HS-27A (cell line): ENCODE measurements around the gene DCAF5.
"Not testable (repeated sequence)": the region's sequence is repeated elsewhere in the genome, so short reads cannot be mapped to it uniquely, and the experiment has no call there.

Source experiments
- DNase-seq: peaks from one replicate; pipeline ENCODE4 v3.0.0-alpha.2; 2012; ENCODE audit warnings: low read depth, missing footprints

The DCAF5 gene

DNA sequence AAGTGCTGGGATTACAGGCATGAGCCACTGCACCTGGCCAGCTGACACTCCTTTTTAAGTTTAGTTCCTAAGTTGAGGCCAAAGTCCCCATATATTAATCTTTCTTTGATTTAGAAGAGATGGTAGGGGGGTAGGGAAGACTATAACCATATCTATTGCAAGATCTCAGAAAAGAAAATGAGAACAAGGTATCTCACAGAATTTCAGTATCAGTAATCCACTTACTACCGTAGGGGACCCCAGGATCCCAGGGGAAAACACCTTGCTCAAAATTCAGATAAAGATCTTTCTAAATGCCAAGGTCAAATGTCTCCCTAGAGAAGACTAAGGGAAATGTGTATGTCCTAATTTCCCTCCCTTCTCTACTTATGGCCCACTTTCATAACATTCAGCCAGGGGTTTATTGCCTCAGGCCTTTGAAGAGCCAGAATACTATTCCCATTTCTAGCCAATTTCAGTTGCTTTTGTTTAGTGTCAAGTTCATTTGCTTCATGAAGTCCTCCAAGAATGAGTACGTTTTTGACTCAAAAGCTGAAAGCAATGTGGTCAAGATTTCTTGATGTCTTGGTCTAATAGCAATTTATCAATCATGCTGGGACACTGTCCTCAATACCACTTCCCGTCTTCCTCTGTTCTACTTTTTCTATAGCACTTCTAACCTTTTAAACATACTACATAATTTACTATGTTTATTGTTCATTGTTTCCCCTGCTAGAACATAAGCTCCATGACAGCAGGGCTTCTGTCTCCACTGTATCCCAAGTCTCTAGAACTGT lies 86.3 kb downstream of the DCAF5 start:
- DNase-seq = no peak

DNA sequence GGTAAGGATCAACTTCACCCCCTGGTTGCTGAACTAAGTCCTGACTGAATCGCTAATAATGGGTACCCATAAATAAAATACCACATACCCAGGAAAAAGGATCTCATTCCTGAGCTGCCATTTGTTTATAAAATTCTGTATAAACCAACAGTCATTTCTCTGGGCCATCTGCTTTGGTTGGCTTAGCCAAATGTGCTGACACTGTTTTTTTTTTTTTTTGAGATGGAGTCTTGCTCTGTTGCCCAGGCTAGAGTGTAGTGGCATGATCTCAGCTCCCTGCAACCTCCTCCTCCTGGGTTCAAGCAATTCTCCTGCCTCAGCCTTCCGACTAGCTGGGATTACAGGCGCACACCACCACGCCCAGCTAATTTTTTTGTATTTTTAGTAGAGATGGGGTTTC lies 87.0 kb downstream of the DCAF5 start:
- DNase-seq = not testable (repeated sequence)

DNA sequence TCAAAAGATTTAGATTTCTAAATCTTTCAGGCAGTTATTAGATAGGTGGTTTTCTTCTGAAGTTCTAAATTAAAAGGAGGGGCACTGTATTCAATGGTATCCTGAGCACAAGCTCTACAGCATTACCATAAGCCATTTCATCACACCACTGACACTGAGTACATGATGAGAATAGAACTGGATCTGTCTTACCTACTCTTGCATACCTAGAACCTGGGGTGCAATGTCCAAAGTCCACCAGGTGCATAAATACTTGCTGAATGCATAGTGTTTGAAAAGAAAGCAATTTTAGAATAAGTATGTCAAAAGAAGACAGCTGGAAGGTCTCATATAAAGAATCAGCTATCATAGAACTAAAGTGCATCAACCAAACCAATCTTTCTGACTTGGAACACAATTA lies 88.3 kb downstream of the DCAF5 start:
- DNase-seq = no peak

DNA sequence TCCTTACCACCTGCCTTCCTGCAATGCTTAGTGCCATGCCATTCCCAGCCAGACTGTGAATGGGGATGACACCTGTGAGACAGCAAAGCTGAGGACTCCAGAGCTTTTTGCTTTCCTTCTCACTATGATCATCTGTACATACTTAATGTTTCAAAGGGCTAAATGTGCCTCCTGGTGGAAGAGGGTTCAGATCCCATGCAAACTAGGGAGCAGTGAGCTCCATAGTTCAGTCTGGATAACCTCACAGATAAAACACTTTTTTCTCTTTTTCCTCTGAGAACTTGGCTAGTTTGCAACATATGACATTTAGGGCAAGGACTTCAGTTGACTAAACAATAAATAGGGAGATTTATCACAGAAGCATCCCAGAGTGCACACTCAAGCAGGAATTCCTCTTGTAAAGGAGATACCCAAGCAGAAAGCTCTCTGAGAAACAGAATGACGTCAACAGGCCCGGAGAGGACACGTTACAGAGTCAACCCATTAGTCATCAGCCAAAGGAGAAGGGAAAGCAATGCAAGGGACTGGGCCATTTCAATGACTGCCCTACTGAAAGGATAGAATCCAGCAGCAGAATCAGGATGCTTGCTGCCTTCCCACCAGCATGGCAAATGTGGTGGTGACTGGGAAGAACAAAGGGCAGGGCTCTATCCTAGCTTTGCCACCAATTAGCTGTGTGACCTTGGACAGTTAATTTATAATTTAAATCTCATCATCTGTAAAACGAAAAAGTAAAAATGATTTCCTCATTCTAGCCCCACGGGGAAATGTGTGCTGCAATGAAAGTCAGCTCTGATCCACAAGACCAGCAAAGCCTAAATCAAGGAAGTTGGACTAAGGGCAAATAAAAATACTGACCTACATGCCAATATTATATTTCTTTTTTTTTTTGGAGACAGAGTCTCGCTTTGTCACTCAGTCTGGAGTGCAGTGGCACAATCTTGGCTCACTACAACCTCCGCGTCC lies 93.0 kb downstream of the DCAF5 start:
- DNase-seq = peak; percentile 78

DNA sequence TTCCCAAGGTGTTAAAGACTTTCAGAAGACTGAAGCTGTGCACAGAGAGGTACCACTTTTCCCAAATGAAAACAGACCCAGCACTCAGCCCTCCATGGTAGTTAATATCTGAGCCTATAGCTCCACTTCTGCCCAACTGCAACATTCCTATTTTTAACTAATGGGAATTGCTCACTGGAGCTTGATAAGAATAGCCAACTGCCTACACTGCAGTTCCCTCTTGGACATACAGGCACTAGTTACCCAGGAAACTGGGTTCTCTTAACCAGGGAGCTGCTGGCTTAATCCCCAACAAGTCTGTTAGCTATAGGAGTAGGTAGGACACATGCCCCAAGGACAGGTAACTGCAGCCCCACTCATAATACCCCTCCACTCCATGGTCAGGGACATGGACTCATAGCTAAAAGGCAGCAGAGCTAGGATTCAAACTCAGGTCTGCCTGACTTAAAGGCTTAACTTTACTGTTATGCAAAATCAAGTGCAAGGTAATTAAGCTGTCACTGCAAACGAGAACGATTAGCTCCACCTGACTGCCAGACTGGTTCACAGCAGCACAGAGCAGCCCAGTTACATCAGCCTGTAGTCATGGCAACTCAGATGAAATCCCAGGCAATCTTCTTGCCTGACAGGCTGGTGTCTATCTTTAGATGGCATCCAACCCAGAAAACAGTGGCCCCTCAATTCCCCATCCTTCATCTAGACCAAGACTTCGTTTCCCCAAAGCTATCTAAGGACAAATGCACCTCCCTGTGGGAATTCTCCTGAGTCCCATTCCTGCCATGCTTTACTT lies 96.7 kb downstream of the DCAF5 start:
- DNase-seq = no peak

DNA sequence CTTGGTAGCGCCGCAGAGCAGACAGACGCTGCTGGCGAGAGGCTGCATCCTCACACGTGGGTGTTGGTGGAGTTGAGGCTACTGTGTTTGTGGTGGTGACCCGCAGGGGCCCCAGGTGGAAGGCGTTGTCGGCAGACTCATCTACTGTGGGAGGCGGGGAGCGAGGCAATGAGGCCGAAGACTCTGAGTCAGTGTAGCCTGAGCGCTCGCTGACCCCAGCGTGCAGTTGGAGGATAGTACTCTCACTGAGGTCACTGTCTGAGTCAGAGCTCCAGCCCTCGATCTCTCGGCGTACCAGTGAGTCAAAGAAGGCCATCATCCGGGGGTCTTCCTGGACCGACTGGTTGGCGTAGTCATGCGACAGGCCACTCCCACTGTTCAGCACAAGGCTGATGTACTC lies 97.8 kb downstream of the DCAF5 start:
- DNase-seq = no peak

DNA sequence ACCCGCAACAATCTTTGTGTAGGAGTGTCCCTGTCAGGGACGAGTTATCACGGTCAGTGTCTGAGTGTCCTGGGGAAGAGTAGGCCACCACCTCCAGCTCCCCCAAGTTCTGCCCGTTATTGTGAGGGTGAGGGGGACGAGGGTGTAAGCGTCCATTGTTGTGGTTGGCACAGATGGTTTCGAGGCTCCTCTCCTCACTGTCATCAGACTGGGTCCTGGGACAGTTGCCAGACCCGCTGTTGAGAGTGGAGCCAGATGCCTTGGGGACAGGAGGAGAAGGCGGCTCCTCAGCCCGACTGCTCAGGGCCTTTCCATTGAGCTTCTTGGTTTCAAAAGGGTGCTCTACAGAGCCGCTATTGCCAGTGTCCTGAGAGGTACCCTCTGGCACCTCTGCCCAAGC lies 98.9 kb downstream of the DCAF5 start:
- DNase-seq = no peak

DNA sequence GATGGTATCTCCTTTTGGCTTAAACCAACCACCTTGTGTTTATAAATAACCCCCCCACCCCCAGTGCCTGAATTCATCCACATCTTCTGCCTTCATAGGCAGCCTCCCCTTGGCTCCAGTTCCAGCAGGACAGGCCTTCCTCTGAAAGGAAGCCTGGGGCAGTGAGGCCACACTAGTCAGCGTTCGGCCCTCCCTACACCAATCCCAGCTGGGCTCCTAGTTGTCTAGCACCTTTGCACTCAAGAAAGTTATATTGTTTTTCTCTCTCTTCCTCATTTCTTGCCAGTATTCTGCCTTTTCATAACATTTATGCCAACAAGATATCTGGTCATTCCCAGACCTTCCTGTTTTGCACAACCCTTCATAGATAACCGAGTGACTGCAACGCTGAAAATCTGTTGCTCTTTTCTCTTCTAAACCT lies 100.7 kb downstream of the DCAF5 start:
- DNase-seq = no peak

DNA sequence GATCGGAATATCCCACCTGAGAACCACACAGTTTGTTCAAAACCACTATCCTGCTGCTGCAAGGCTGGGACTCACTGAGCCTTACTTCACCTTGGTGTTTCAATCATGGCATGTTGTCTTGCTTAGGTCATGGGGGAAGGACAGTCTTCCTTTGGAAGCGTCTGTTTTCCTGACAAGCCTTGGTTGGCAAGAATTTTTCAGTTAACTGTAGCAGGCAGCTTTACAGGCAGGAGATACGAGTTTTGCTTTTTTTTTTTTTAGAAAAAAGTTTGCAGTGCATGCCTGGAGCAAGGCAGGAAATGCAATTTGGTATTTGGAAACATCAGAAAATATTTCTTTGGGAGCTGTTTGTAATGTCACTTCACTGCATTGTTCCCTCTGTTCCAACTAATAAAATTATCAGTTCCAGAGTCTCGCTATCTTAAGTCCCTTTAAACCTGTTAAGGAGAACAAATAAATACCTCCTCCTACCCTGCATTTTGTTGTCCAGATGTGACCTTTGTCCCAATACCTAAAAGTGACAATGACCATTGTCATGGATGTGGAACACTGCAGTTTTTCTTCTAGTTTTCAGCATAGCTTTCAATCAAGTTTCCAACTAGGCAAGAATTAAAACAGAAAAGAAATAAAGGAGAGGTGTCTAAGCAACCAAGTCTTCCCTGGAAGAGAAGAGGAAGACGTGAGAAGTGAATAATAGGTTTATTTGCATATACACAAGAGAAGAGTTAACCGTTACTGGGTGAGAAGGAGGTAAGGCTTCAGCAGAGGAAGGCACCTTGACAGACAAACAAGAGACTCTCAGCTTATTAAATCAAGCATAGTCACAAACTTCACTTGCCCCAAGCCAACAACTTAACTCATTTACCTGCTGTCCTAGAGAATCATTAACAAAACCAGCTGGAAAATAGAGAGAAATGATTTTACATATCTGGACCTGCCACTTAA lies 102.4 kb downstream of the DCAF5 start:
- no peak for DNase-seq

DNA sequence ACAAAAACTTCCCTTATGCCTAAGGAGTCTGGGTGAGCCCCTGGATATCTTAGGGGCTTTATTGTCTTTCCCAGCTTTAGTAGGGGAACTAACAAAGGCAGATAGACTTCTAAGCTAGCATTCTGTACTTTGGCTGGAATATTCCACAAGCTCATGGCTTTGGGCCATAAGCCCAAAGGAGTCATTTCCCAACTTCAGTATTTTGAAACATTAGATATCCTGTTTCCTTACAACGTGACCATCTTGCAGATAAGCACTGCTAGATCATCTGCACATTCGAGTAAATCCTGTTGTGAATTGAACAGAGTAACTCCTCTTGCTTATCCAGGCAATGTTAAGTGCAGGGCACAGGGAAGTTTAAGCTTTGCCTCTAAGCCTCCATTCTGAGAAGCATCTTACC lies 103.2 kb downstream of the DCAF5 start:
- no peak for DNase-seq

DNA sequence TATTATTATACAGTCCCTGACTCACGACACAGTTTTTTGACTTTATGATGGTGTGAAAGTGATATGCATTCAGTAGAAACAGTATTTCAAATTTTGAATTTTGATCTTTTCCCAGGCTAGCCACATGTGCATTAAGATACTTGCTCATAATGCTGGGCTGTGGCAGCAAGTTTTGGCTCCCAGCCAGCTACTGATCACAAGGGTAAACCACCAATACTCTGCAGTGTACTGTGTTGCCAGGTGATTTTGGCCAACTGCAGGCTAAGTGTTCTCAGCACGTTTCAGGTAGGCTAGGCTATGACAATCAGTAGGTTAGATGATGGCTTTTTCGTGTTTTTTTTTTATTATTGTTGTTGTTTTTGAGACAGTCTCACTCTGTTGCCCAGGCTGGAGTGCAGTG lies 104.5 kb downstream of the DCAF5 start:
- no peak for DNase-seq

DNA sequence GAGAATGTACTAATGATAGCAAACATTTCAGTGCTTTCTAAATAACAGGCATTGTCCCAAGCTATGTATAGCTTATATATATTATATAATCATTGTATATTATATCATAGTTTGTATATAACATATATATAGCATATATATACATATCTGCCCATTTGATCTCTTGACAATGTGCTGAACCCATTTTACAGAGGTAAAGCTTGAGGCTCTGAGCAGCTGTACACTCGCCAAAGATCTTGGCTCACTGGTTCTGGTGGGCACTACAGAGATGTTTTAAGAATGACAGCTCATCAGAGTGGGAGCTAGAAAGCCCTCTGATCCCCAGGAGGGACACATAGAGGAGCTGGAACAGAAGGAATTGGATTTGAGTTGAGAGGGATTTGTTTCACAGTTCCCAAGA lies 105.7 kb downstream of the DCAF5 start:
- DNase-seq = no peak

DNA sequence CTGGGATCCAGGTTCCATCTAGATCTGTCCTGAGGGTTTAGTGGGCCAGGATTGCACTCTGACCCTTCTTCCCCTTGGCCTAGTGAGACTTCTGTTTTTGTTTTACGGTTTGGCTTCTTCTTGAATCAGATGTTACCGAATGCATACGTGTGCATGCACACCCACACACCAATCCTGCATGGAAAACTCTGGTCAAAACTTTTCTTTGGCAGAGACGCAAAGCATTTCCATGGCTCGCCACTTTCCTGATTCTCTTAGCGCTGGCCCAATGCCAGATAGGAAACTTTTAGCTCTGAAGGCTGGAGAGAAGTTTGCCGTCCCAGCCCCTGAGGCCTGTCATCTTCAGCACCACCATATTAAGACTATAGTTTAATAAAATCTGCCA lies 106.5 kb downstream of the DCAF5 start:
- no peak for DNase-seq

DNA sequence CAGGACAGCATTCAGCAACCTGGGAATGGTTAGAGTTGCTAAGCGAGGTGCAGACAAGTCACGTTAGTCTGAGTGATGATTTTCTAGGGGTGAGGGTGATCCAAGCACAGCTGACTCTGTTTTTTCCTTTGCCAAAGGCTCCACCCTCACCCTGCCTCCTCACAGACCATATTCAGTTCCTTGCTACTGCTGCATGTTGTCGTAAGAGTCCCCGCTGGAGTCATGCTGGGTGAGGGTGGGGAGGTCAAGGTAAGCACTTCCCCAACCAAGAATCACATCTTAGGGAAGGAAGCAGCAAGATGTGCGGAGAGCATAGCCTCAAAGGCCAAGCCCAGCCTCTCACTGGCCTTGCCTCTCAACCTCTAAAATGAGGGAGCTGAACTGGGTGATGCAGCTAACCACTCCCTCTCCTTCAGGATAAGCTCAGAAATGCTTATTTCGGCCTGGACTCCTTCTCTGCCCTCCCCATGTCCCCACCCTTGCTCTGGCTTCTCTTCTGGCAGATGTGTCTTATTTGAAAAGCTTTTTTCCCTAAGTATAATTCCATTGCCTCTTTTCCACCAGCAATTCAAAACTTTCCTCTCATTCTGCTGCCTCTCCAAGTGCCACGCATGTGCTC lies 107.0 kb downstream of the DCAF5 start:
- DNase-seq = no peak

DNA sequence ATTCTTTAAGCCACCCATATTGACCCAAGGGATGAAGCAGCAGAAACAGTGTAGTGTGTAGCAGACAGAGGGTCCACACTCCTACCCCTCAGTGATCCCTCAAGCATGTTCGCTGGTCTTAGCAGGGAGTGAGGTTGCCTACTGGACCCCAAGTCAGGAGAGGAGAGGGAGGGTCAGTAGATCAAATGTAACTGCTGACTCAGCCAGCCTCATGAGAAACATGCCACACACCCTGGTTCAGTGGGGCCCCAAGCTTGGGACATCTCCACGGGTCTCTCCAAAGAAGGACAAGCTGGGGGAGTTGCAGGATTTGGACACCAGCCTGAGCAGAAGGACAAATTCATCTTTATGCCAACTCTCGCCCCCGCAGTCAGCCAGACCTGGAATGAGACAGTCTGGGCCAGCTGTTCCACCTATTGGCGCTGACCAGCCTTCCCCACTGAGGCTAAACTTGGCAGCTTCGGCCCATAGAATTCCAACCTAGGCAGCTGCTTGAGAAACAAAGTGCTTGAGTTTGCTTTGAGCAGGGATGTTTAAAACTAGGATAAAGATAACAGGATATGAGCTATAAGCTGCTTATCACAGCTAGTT lies 107.9 kb downstream of the DCAF5 start:
- no peak for DNase-seq

DNA sequence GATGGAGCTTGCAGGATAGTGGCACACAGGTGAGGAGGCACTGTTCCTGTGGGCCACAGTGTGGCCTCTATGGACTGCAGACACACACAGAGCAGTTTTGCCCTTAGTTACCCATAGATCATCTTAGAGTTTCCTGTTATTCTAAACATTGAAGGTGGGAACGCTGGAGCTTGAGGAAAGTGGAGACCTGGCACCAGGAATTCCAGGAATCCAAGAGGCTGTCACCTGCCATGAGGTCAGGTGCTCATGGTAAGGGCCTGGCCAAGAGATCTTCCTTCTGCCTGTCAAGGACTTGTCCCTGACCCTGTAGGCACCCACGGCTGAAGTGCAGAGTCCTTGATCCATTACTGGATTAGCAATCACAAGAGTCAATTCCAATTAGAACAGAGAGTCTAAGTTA lies 108.6 kb downstream of the DCAF5 start:
- no peak for DNase-seq

DNA sequence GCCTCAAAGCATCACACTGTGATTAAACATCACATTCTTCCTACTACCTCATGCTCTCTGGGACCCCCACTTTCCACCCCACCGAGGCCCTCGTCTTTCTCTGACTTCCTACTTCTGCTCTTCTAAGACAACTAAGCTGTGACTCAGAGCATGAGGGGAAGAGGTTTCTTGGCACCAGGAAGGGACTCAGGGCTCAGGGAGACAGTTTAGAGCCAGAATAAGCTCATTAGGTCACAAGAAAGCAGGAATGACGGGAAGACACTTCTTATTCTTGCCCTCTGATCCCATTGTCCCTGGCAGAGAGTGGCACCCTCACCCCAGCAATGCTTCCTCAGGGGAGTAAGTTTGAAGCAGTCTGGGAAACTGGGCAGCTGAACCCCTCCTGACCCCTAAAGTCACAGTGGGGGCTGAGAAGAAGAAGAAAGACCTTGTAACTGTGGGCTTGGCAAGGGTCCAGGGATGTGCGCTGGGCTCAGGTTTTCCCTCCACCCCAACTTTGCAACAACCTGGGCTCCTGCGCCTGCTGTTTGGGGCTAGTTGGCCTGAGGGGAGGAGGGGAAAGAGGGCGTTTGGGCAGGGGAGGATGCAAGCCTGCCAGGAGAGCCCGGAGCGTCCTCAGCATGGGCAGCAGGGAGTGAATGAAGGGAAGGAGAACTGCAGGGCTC lies 109.2 kb downstream of the DCAF5 start:
- DNase-seq = no peak

DNA sequence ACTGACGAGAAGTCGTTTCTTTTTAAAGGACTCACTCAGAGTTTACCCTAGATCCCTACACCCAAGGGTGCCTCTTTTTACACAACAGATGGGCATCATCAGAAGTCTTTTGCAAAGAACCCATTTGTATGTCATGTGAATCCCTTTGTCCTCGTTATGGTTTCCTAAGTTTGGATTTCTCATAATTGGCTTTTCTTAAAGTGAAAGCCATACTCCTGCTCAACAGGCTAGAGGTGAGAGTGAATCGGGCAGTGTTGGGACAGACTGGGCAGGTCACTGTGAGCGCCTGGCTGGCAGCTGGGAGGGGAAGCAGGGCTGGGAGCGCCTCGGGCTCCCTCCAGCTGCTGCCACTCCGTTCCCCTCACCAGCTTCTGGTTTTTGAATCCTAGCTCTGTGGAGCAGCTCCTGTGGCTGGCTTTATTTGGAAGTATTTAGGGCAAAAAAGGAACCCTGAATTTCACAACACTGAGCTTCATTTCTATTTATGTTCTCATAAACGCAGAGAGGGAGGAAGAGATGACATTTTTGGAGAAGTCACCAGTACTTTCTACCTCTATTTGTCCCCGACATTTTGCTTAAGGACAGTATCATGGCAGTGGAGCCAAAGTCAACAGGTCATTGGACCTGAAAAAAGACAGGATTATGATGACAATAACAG lies 110.0 kb downstream of the DCAF5 start:
- no peak for DNase-seq

DNA sequence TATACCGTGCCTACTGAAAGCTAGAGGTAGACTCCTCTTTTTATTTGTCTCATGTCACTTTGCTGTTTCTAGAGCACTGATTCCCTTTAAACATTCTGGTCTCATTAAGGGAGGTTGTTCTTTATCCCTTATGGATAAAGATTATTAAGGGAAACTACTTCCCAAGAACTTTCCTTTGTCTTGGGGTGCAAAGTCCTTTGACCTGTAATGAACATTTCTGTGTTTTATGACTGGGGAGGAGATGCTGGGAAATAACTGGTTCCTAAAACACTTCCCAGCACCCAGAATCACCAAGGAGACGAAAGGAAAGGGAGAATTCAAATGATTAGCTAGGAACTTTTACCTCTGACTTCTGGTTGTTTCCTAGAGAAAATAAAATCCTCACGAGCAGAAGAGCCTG lies 110.6 kb downstream of the DCAF5 start:
- DNase-seq = no peak
